NCI-H510A (cell line): Measurements from ENCODE around the gene RNF187.

Experiments used
- DNase-seq: peaks from one replicate; lab custom pipeline; 2025; lab: John Stamatoyannopoulos, UW

Gene RNF187

GRCh38 chr1:228487336-228488124, at the start of gene RNF187:
Gene RNF187, plus strand, starts transcription at chr1:228487382.
- no peak for DNase-seq

GRCh38 chr1:228437424-228437962, 49.7 kb upstream of the RNF187 start:
- DNase-seq, result no peak

GRCh38 chr1:228438266-228438665, 48.9 kb upstream of the RNF187 start:
- no peak for DNase-seq

- DNase-seq, result no peak
Measured at GRCh38 chr1:228440761-228441500, 46.3 kb upstream of the RNF187 start.

- no peak for DNase-seq
Measured at GRCh38 chr1:228443395-228443794, 43.8 kb upstream of the RNF187 start.

- DNase-seq, result no peak
Measured at GRCh38 chr1:228445490-228445842, 41.7 kb upstream of the RNF187 start.

GRCh38 chr1:228445843-228446650, 41.1 kb upstream of the RNF187 start:
- DNase-seq, result peak; percentile 6

- no peak for DNase-seq
Measured at GRCh38 chr1:228446852-228447251, 40.3 kb upstream of the RNF187 start.

GRCh38 chr1:228448372-228448771, 38.8 kb upstream of the RNF187 start:
- no peak for DNase-seq

GRCh38 chr1:228450200-228450599, 37.0 kb upstream of the RNF187 start:
- DNase-seq, result no peak

GRCh38 chr1:228452194-228453021, 34.8 kb upstream of the RNF187 start:
- DNase-seq, result no peak

GRCh38 chr1:228453022-228453560, 34.1 kb upstream of the RNF187 start:
- DNase-seq, result no peak

GRCh38 chr1:228453614-228454013, 33.6 kb upstream of the RNF187 start:
- DNase-seq, result no peak

- no peak for DNase-seq
Measured at GRCh38 chr1:228454238-228454637, 32.9 kb upstream of the RNF187 start.

GRCh38 chr1:228455715-228456114, 31.5 kb upstream of the RNF187 start:
- no peak for DNase-seq

GRCh38 chr1:228456252-228457016, 30.7 kb upstream of the RNF187 start:
- DNase-seq, result no peak

GRCh38 chr1:228457017-228457395, 30.2 kb upstream of the RNF187 start:
- DNase-seq, result no peak

- peak; percentile 90 for DNase-seq
Measured at GRCh38 chr1:228457396-228458176, 29.6 kb upstream of the RNF187 start.
